ENCODE data around the gene FAM200A.

DNA sequence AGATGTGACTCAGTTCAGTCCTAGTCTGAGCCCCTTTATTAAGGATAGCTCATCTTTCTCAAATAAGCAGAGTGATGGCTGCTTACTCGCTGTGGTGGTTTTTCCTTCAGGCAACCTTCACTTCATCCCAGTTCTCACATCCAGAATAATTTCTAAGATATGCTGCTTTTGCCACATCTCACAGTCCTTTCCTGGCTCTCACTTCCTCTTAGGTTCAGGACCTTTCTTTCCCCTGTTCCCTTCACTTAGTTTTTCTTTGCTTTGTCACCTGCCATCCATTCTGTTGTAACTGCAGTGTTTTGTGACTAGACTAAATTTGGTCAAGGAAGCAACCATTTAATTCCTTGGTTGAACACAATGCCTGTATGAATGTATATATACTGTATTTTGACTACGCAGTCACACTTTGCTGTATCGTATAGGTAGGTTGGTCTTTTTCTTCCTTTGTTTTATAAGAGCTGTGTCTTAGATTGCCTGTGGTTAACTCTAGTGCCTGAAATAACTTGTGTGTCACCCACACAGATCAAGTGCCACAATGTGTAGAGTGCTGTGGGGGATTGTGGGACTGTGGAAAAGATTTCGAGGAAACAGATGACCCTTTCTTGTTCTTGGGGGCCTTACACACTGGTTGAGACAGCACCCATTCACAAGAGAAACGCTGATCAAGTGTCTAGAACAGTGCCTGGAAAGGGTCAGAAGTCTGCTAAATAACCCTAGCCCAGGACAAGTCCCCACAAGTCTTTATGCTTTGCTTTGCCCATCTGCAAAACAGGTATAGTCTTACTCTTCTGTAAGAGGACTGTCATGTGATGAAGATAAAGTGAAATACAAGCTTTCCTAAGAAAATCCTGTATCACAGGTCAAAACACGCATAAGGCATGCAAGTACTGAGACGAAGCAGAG, 9.2 kb upstream of the FAM200A start:
- TF ChIP-seq POLR2A (IDR thresholded peaks at IDR 0.05): no peak
- TF ChIP-seq, protein P1, sequence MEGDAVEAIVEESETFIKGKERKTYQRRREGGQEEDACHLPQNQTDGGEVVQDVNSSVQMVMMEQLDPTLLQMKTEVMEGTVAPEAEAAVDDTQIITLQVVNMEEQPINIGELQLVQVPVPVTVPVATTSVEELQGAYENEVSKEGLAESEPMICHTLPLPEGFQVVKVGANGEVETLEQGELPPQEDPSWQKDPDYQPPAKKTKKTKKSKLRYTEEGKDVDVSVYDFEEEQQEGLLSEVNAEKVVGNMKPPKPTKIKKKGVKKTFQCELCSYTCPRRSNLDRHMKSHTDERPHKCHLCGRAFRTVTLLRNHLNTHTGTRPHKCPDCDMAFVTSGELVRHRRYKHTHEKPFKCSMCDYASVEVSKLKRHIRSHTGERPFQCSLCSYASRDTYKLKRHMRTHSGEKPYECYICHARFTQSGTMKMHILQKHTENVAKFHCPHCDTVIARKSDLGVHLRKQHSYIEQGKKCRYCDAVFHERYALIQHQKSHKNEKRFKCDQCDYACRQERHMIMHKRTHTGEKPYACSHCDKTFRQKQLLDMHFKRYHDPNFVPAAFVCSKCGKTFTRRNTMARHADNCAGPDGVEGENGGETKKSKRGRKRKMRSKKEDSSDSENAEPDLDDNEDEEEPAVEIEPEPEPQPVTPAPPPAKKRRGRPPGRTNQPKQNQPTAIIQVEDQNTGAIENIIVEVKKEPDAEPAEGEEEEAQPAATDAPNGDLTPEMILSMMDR (IDR thresholded peaks at IDR 0.05 in 4 of 5, conservative IDR thresholded peaks at IDR 0.05 in 1 of 5): no peak
